HG02571 (cell line): ENCODE measurements around the gene ELK3.
"Not testable (repeated sequence)": the region's sequence is repeated elsewhere in the genome, so short reads cannot be mapped to it uniquely, and the experiment has no call there.

ENCODE experiments used
- ATAC-seq: cut with Tn5 transposase; IDR thresholded peaks from one replicate; pipeline ENCODE4 v1.9.1; 2021; ENCODE audit warnings: mild to moderate bottlenecking, moderate library complexity; ENCODE audit not compliant: unreplicated experiment

The ELK3 gene

GRCh38 chr12:96300064-96300463, 105.9 kb downstream of the ELK3 start:
- no peak for ATAC-seq

GRCh38 chr12:96301732-96302131, 107.6 kb downstream of the ELK3 start:
- ATAC-seq = no peak

GRCh38 chr12:96302687-96303310, 108.6 kb downstream of the ELK3 start:
- no peak for ATAC-seq

- no peak for ATAC-seq
These were observed 109.5 kb downstream of the ELK3 start for GRCh38 chr12:96303653-96304052.

DNA sequence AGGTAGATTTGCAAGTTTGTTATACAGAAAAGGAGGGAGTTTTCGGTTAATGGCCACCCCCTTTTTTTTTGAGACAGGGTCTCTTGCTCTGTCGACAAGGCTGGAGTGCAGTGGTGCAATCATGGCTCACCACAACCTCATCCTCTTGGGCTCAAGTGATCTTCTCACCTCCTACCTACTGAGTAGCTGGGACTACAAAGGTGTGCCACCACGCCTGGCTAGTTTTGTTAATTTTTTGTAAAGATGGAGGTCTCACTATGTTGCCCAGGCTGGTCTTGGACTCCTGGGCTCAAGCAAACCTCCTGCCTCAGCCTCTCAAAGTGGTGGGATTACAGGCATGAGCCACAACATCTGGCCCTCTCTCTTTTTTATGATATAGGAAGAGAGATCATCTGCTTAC, 111.5 kb downstream of the ELK3 start:
- ATAC-seq = no peak

DNA sequence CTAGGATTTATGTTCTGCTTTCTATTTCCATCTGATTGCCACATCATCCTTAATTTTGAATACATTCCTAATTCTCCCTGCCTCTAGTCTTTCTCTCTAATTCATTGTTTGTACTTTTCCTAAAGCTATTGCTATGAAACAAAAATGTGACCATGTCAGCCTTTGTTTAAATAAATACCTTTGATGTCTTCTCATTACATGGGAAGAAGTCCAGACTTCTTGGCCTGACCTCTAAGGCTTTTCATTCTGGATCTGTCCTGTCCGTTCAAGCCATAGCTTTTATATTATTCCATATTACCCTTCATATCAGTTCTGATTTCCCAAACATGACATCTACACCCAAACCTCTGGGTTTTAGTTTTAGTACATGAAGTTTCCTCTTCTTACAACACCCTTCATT, 114.7 kb downstream of the ELK3 start:
- ATAC-seq = no peak

DNA sequence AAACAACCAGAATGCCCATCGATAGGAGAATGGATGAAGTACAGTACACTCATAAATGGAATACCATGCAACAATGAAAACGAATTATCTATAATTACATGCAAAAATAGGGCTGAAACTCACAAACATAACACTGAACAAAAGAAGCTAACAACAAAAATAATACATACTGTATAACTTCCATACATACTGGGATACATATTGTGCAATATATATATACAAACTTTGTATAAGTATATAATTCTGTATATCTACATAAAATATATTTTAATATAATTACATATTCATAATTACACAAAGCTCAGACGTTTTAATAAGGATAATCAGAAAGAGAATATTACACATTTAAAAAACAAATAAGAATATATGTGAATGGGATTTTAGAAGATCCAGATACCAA, 115.9 kb downstream of the ELK3 start:
- no peak for ATAC-seq

DNA sequence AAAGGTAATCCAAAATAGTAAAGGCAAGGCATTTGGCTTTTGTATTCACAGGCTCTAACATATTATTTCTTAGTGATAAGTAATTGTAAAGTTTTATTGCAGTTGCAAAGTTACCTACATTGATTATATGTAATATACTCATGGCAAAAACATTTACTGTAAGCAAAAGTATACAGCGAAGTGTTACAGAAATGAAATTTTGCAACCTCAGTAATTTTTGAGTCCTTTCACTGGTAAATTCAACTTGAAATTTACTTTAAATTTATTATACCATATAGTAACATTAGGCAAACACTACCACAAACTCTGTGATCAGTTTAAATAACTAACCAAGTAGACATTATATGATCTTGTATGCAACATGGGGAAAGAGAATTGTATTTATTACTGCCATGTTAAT, 117.0 kb downstream of the ELK3 start:
- no peak for ATAC-seq

GRCh38 chr12:96313606-96314005, 119.4 kb downstream of the ELK3 start:
- no peak for ATAC-seq

- ATAC-seq = no peak
These were observed 120.5 kb downstream of the ELK3 start for GRCh38 chr12:96314723-96315122.

DNA sequence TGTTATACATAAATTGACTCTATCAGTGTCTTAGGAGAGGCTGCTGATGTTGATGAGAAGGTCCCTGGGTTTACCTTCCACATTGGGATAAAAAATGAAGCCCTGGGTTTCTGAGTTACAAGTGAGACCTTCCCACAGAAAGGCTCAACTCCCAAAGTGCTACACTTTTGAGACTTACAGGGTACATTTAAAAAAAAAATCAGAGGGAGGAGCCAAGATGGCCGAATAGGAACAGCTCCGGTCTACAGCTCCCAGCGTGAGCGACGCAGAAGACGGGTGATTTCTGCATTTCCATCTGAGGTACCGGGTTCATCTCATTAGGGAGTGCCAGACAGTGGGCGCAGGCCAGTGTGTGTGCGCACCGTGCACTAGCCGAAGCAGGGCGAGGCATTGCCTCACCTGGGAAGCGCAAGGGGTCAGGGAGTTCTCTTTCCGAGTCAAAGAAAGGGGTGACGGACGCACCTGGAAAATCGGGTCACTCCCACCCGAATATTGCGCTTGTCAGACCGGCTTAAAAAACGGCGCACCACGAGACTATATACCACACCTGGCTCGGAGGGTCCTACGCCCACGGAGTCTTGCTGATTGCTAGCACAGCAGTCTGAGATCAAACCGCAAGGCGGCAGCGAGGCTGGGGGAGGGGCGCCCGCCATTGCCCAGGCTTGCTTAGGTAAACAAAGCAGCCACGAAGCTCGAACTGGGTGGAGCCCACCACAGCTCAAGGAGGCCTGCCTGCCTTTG, 121.7 kb downstream of the ELK3 start:
- not testable (repeated sequence) for ATAC-seq

- ATAC-seq = not testable (repeated sequence)
These were observed 123.6 kb downstream of the ELK3 start for GRCh38 chr12:96317801-96318200.
